ENCODE measurements around the gene TMEM37.

Gene TMEM37

GRCh38 chr2:119462574-119462973, 30.9 kb downstream of the TMEM37 start:
- Mint-ChIP-seq H3K27ac (no peak overlapping the region), H3K36me3 (ENCODE audit: low read depth) (no peaks in the 10 kb centered on the region), H3K4me3 (no peak overlapping the region), H3K9me3 (no peaks in the 10 kb centered on the region), H3K4me1 (no peaks in the 10 kb centered on the region), H3K27me3 (ENCODE audit: low read depth) (no peaks in the 10 kb centered on the region)
- no peak for TF ChIP-seq CTCF (IDR thresholded peaks at IDR 0.05; ENCODE audit: unreplicated experiment in 3 of 3)

GRCh38 chr2:119463136-119463535, 31.5 kb downstream of the TMEM37 start:
- Mint-ChIP-seq H3K27ac (no peak overlapping the region), H3K36me3 (ENCODE audit: low read depth) (no peaks in the 10 kb centered on the region), H3K27me3 (ENCODE audit: low read depth) (no peaks in the 10 kb centered on the region), H3K9me3 (no peaks in the 10 kb centered on the region), H3K4me1 (no peaks in the 10 kb centered on the region), H3K4me3 (no peak overlapping the region)
- no peak for TF ChIP-seq CTCF (IDR thresholded peaks at IDR 0.05; ENCODE audit: unreplicated experiment in 3 of 3)

- Mint-ChIP-seq H3K27ac (no peak overlapping the region), H3K27me3 (ENCODE audit: low read depth) (no peaks in the 10 kb centered on the region), H3K4me1 (peaks cover 5% of the 10 kb centered on the region), H3K36me3 (ENCODE audit: low read depth) (no peaks in the 10 kb centered on the region), H3K4me3 (no peak overlapping the region), H3K9me3 (no peaks in the 10 kb centered on the region)
- no peak for TF ChIP-seq CTCF (IDR thresholded peaks at IDR 0.05; ENCODE audit: unreplicated experiment in 3 of 3)
Observed at GRCh38 chr2:119463990-119464389, 32.3 kb downstream of the TMEM37 start.

GRCh38 chr2:119464981-119465380, 33.3 kb downstream of the TMEM37 start:
- Mint-ChIP-seq H3K4me1 (peaks cover 5% of the 10 kb centered on the region), H3K27me3 (ENCODE audit: low read depth) (no peaks in the 10 kb centered on the region), H3K4me3 (no peak overlapping the region), H3K9me3 (no peaks in the 10 kb centered on the region), H3K27ac (no peak overlapping the region), H3K36me3 (ENCODE audit: low read depth) (no peaks in the 10 kb centered on the region)
- no peak for TF ChIP-seq CTCF (IDR thresholded peaks at IDR 0.05; ENCODE audit: unreplicated experiment in 3 of 3)

GRCh38 chr2:119465687-119466086, 34.0 kb downstream of the TMEM37 start:
- Mint-ChIP-seq H3K27me3 (ENCODE audit: low read depth) (no peaks in the 10 kb centered on the region), H3K4me3 (no peak overlapping the region), H3K27ac (no peak overlapping the region), H3K36me3 (ENCODE audit: low read depth) (no peaks in the 10 kb centered on the region), H3K4me1 (peaks cover 5% of the 10 kb centered on the region), H3K9me3 (no peaks in the 10 kb centered on the region)
- no peak for TF ChIP-seq CTCF (IDR thresholded peaks at IDR 0.05; ENCODE audit: unreplicated experiment in 3 of 3)

GRCh38 chr2:119466373-119466772, 34.7 kb downstream of the TMEM37 start:
- Mint-ChIP-seq H3K4me3 (no peak overlapping the region), H3K9me3 (no peaks in the 10 kb centered on the region), H3K27me3 (ENCODE audit: low read depth) (no peaks in the 10 kb centered on the region), H3K27ac (no peak overlapping the region), H3K4me1 (peaks cover 5% of the 10 kb centered on the region), H3K36me3 (ENCODE audit: low read depth) (no peaks in the 10 kb centered on the region)
- TF ChIP-seq CTCF (IDR thresholded peaks at IDR 0.05; ENCODE audit: unreplicated experiment in 3 of 3), result no peak
